H9 (cell line): Measurements from ENCODE around the gene ASIC3. TPM values are rescaled to one million over a fixed set of nuclear protein-coding genes. Genes with fewer than 3 reads are reported as not detected.
A peak's percentile ranks its signal among the peaks of the same experiment; 100 is the strongest.

Source experiments
- DNase-seq: peaks from one replicate; pipeline ENCODE4 v3.0.0-alpha.2; 2017
- H2AFZ ChIP-seq: one replicate; pipeline ENCODE4 v1.6.1; 2013; ENCODE audit warnings: mild to moderate bottlenecking, low read length, control low read depth, moderate library complexity
- H2AK5ac ChIP-seq: 2 replicates; pipeline ENCODE4 v1.6.1; 2013; ENCODE audit warnings: low read length, control low read depth, mixed read lengths; ENCODE audit not compliant: insufficient read length
- H2BK120ac ChIP-seq: one replicate; pipeline ENCODE4 v1.6.1; 2013; ENCODE audit warnings: low read depth, mild to moderate bottlenecking, low read length, control low read depth, inconsistent platforms; ENCODE audit not compliant: poor library complexity, severe bottlenecking
- H2BK12ac ChIP-seq: 2 replicates; pipeline ENCODE4 v1.6.1; 2013; ENCODE audit warnings: low read length, control low read depth, mixed read lengths, low read depth; ENCODE audit not compliant: insufficient read length
- H2BK15ac ChIP-seq: 2 replicates; pipeline ENCODE4 v1.6.1; 2013; ENCODE audit warnings: low read depth, low read length, control low read depth
- H2BK20ac ChIP-seq: one replicate; pipeline ENCODE4 v1.6.1; 2013; ENCODE audit warnings: low read depth, mild to moderate bottlenecking, low read length, control low read depth, inconsistent platforms; ENCODE audit not compliant: poor library complexity, severe bottlenecking
- H2BK5ac ChIP-seq: 2 replicates; pipeline ENCODE4 v1.6.1; 2013; ENCODE audit warnings: low read length, control low read depth, mixed read lengths; ENCODE audit not compliant: insufficient read length
- H3K14ac ChIP-seq: 2 replicates; pipeline ENCODE4 v1.6.1; 2013; ENCODE audit warnings: low read length, control low read depth; ENCODE audit not compliant: insufficient read depth
- H3K18ac ChIP-seq: 2 replicates; pipeline ENCODE4 v1.6.1; 2013; ENCODE audit warnings: low read depth, mild to moderate bottlenecking, mixed read lengths, low read length, control low read depth; ENCODE audit not compliant: insufficient read length
- H3K23ac ChIP-seq: 2 replicates; pipeline ENCODE4 v1.6.1; 2013; ENCODE audit warnings: low read length, control low read depth, mixed read lengths, low read depth; ENCODE audit not compliant: insufficient read length
- H3K23me2 ChIP-seq: 2 replicates; pipeline ENCODE4 v1.6.1; 2013; ENCODE audit warnings: low read depth, mild to moderate bottlenecking, mixed read lengths, low read length, control low read depth; ENCODE audit not compliant: insufficient read length, poor library complexity, severe bottlenecking
- H3K27ac ChIP-seq: 2 replicates; pipeline ENCODE4 v1.5.1; 2013; ENCODE audit warnings: low read length, control low read depth, mixed read lengths, low read depth; ENCODE audit not compliant: insufficient read length
- H3K27me3 ChIP-seq: 2 replicates; pipeline ENCODE4 v1.6.1; 2013; ENCODE audit warnings: low read length, control low read depth, inconsistent platforms; ENCODE audit not compliant: insufficient read depth
- H3K4ac ChIP-seq: 2 replicates; pipeline ENCODE4 v1.6.1; 2013; ENCODE audit warnings: low read depth, mild to moderate bottlenecking, control low read depth, inconsistent platforms, low read length, moderate library complexity
- H3K4me1 ChIP-seq: 2 replicates; pipeline ENCODE4 v1.6.1; 2013; ENCODE audit warnings: low read length, control low read depth, inconsistent platforms; ENCODE audit not compliant: insufficient read depth
- H3K4me2 ChIP-seq: 2 replicates; pipeline ENCODE4 v1.6.1; 2013; ENCODE audit warnings: low read length, control low read depth, mixed read lengths; ENCODE audit not compliant: insufficient read length, insufficient read depth
- H3K56ac ChIP-seq: 2 replicates; pipeline ENCODE4 v1.6.1; 2013; ENCODE audit warnings: low read depth, mild to moderate bottlenecking, mixed read lengths, low read length, control low read depth; ENCODE audit not compliant: insufficient read length
- H3K79me1 ChIP-seq: 2 replicates; pipeline ENCODE4 v1.6.1; 2013; ENCODE audit warnings: low read depth, mild to moderate bottlenecking, moderate library complexity, low read length, control low read depth, inconsistent platforms; ENCODE audit not compliant: insufficient read depth, poor library complexity, severe bottlenecking
- H3K79me2 ChIP-seq: 2 replicates; pipeline ENCODE4 v1.6.1; 2013; ENCODE audit warnings: low read length, control low read depth, inconsistent platforms; ENCODE audit not compliant: insufficient read depth
- H3K9ac ChIP-seq: 2 replicates; pipeline ENCODE4 v1.6.1; 2013; ENCODE audit warnings: low read length, control low read depth, mixed read lengths; ENCODE audit not compliant: insufficient read length; ENCODE audit errors: extremely low read depth
- H3K9me3 ChIP-seq: one replicate; pipeline ENCODE4 v1.6.1; 2013; ENCODE audit warnings: low read depth, low read length, inconsistent platforms; ENCODE audit not compliant: control insufficient read depth
- H3T11ph ChIP-seq: one replicate; pipeline ENCODE4 v1.6.1; 2013; ENCODE audit warnings: mild to moderate bottlenecking, low read length, control low read depth, inconsistent platforms
- H4K20me1 ChIP-seq: one replicate; pipeline ENCODE4 v1.6.1; 2013; ENCODE audit not compliant: control insufficient read depth, insufficient read length, insufficient read depth
- H4K5ac ChIP-seq: 2 replicates; pipeline ENCODE4 v1.6.1; 2013; ENCODE audit warnings: low read depth, mild to moderate bottlenecking, mixed read lengths, low read length, control low read depth; ENCODE audit not compliant: insufficient read length
- H4K8ac ChIP-seq: replicated peaks from 2 replicates; pipeline ENCODE4 v1.6.1; 2013; ENCODE audit warnings: low read length, control low read depth, mixed read lengths, low read depth; ENCODE audit not compliant: insufficient read length
- H4K91ac ChIP-seq: 2 replicates; pipeline ENCODE4 v1.6.1; 2013; ENCODE audit warnings: low read depth, mild to moderate bottlenecking, moderate library complexity, mixed read lengths, low read length, control low read depth; ENCODE audit not compliant: insufficient read length
- H3K27ac Mint-ChIP-seq, 3 experiments: 2 replicates in 2 of 3; 3 replicates in 1 of 3; pipeline ENCODE4 v1.8.0; 2020 to 2021; ENCODE audit warnings: mixed read lengths in 3 of 3, mild to moderate bottlenecking in 1 of 3, moderate library complexity in 1 of 3
- H3K27me3 Mint-ChIP-seq: 2 replicates; pipeline ENCODE4 v1.8.0; 2021; ENCODE audit warnings: low read depth, mild to moderate bottlenecking, moderate library complexity, mixed read lengths
- H3K36me3 Mint-ChIP-seq, 3 experiments: 2 replicates in 2 of 3; 3 replicates in 1 of 3; pipeline ENCODE4 v1.8.0; 2020 to 2021; ENCODE audit warnings: low read depth in 3 of 3, mixed read lengths in 3 of 3; ENCODE audit not compliant: insufficient read depth in 1 of 3
- H3K4me1 Mint-ChIP-seq, 2 experiments: 2 replicates each; pipeline ENCODE4 v1.8.0; 2020; ENCODE audit warnings: mixed read lengths in 2 of 2
- H3K4me3 Mint-ChIP-seq, 2 experiments: 2 replicates in 1 of 2; 3 replicates in 1 of 2; pipeline ENCODE4 v1.8.0; 2020 to 2021; ENCODE audit warnings: mild to moderate bottlenecking in 2 of 2, mixed read lengths in 2 of 2, moderate library complexity in 1 of 2
- H3K9me3 Mint-ChIP-seq, 2 experiments: 2 replicates in 1 of 2; 3 replicates in 1 of 2; pipeline ENCODE4 v1.8.0; 2020; ENCODE audit warnings: mild to moderate bottlenecking in 2 of 2, mixed read lengths in 2 of 2, moderate library complexity in 1 of 2
- CTCF ChIP-seq: fragments of 200-600 bp; sonication (generic); conservative IDR thresholded peaks from 3 replicates; pipeline ENCODE4 v1.8.0; 2021; ENCODE audit warnings: antibody characterized with exemption, mild to moderate bottlenecking
- WGBS: extraction: QIAGEN DNeasy Blood & Tissue Kit; methylation state at CpG from one replicate; pipeline ENCODE4 v1.1.7; 2013; ENCODE audit warnings: missing lambda C conversion rate, low lambda C conversion rate, mixed read lengths; ENCODE audit not compliant: insufficient read length; ENCODE audit errors: extremely low coverage; 5-methylcytosine and 5-hydroxymethylcytosine counted together
- total RNA-seq: library from RNA; stranded (reverse); gene quantifications from 2 replicates; pipeline ENCODE4 v1.2.1, GENCODE V29; 2021

Gene ASIC3
- total RNA-seq, 1 experiment from 2014 or later = 1.7 TPM

- peak; percentile 99 for DNase-seq
- H3K9me3 ChIP-seq = no peaks in the 10 kb centered on the region
- Mint-ChIP-seq H3K4me1 (peaks cover 22 to 34% of the 10 kb centered on the region in 2 experiments), H3K4me3 (peak within 1 kb of the TSS; percentile 87 to 90), H3K27ac (peak within 1 kb of the TSS; percentile 82 to 98 (median 98); a peak in 5 of 7 replicates), H3K9me3 (no peaks in the 10 kb centered on the region; a peak in 1 of 5 replicates), H3K27me3 (peaks cover 25% of the 10 kb centered on the region), H3K36me3 (no peaks in the 10 kb centered on the region; a peak in 1 of 7 replicates)
- H2BK15ac ChIP-seq = no peak within 1 kb of the TSS
- H2AFZ ChIP-seq = peak within 1 kb of the TSS; percentile 79
- no peak within 1 kb of the TSS for H2AK5ac ChIP-seq
- H3K27me3 ChIP-seq = no peaks in the 10 kb centered on the region
- no peak within 1 kb of the TSS for H3K56ac ChIP-seq
- H3K79me1 ChIP-seq = no peaks in the 10 kb centered on the region
- no peak within 1 kb of the TSS for H4K5ac ChIP-seq
- no peak within 1 kb of the TSS for H2BK5ac ChIP-seq
- H4K8ac ChIP-seq = no peak within 1 kb of the TSS
- H4K91ac ChIP-seq = no peak within 1 kb of the TSS
- no peak within 1 kb of the TSS for H2BK20ac ChIP-seq
- H3K4ac ChIP-seq = no peak within 1 kb of the TSS
- H2BK12ac ChIP-seq = no peak within 1 kb of the TSS
- H3K4me2 ChIP-seq = peak within 1 kb of the TSS; percentile 62
- no CpG with 5 or more reads among the region's 53 CpGs for WGBS
- H3K9ac ChIP-seq = peak within 1 kb of the TSS; percentile 46
- H3T11ph ChIP-seq = no peak within 1 kb of the TSS
- no peak within 1 kb of the TSS for H3K23ac ChIP-seq
- H3K4me1 ChIP-seq = peaks cover 2% of the 10 kb centered on the region; the same call in 1 of the 2 replicates
- peak; percentile 49; the same call in 2 of the 3 replicates for TF ChIP-seq CTCF
- H3K79me2 ChIP-seq = no peaks in the 10 kb centered on the region
- no peak within 1 kb of the TSS for H2BK120ac ChIP-seq
- no peaks in the 10 kb centered on the region for H4K20me1 ChIP-seq
- H3K14ac ChIP-seq = no peak within 1 kb of the TSS; the same call in 1 of the 2 replicates
- H3K23me2 ChIP-seq = peaks cover 6% of the 10 kb centered on the region
- H3K27ac ChIP-seq = no peak within 1 kb of the TSS
- peak within 1 kb of the TSS; percentile 16 for H3K18ac ChIP-seq
Measured at GRCh38 chr7:151028131-151028947, 20.0 kb upstream of the ASIC3 start, which contains the start of gene ABCB8. Gene ABCB8 (plus strand): TSS chr7:151028450. CDS start chr7:151028516, 66 bp downstream.
